T-cell (primary cell): ENCODE measurements around the gene MAP2K4. TPM values are rescaled to one million over a fixed set of nuclear protein-coding genes. Genes with fewer than 3 reads are reported as not detected.

Experiments
- ATAC-seq, 4 experiments: fragments of 200-7000 bp in 3 of 4; fragments of 150-1000 bp in 1 of 4; cut with Tn5 transposase; replicated peaks in 1 of 4; 1 replicate in 3 of 4; 2 replicates in 1 of 4; pipeline ENCODE4 v1.10.0; 2021; ENCODE audit warnings: moderate library complexity in 3 of 4, mild to moderate bottlenecking in 2 of 4, moderate number of reproducible peaks in 1 of 4
- CTCF ChIA-PET, 2 donors: fragments of 300-600 bp; sonication (Branson Sonifier 250); formaldehyde crosslinking; loops; one replicate each; lab custom pipeline; 2022; ENCODE audit warnings: antibody characterized with exemption in 2 of 2; lab: Charles Lee
- POLR2A ChIA-PET, 2 donors: fragments of 300-600 bp; sonication (Branson Sonifier 250); formaldehyde crosslinking; loops; one replicate each; lab custom pipeline; 2022; ENCODE audit warnings: antibody characterized with exemption in 2 of 2; lab: Charles Lee
- DNase-seq, 35 experiments: peaks; one replicate each; pipeline versions ENCODE4 v3.0.0 to v3.0.0-alpha.2; 2013 to 2023
- H3K27ac ChIP-seq: one replicate; pipeline ENCODE4 v1.5.1; 2013; ENCODE audit warnings: low read length
- H3K27me3 ChIP-seq, 2 experiments: replicated peaks in 1 of 2; 1 replicate in 1 of 2; 2 replicates in 1 of 2; pipeline versions ENCODE4 v1.6.1 to v1.7.0; 2013; ENCODE audit warnings: low read length in 1 of 2, mixed read lengths in 1 of 2; ENCODE audit not compliant: control insufficient read depth in 2 of 2, insufficient read depth in 2 of 2; ENCODE audit errors: extremely low read depth in 1 of 2
- H3K36me3 ChIP-seq, 2 donors: 1 replicate in 1 of 2; 2 replicates in 1 of 2; pipeline versions ENCODE4 v1.6.1 to v1.7.0; 2013; ENCODE audit warnings: low read length in 1 of 2; ENCODE audit not compliant: control insufficient read depth in 2 of 2, insufficient read depth in 1 of 2; ENCODE audit errors: extremely low read depth in 1 of 2
- H3K4me1 ChIP-seq, 2 experiments: 1 replicate in 1 of 2; 2 replicates in 1 of 2; pipeline versions ENCODE4 v1.6.1 to v1.7.0; 2013; ENCODE audit warnings: low read length in 2 of 2, mixed read lengths in 1 of 2; ENCODE audit not compliant: insufficient read depth in 2 of 2, control insufficient read depth in 1 of 2; ENCODE audit errors: extremely low read depth in 1 of 2
- H3K4me3 ChIP-seq, 2 donors: 1 replicate in 1 of 2; 2 replicates in 1 of 2; pipeline versions ENCODE4 v1.5.1 to v1.7.0; 2013; ENCODE audit warnings: mild to moderate bottlenecking in 2 of 2, low read length in 1 of 2, moderate library complexity in 1 of 2; ENCODE audit not compliant: control insufficient read depth in 1 of 2; ENCODE audit errors: extremely low read depth in 1 of 2
- H3K9me3 ChIP-seq: 2 replicates; pipeline ENCODE4 v1.7.0; 2013
- H3K27ac Mint-ChIP-seq, 2 donors: one replicate each; pipeline ENCODE4 v1.8.0; 2020 to 2021; ENCODE audit warnings: mild to moderate bottlenecking in 2 of 2, mixed read lengths in 2 of 2
- H3K27me3 Mint-ChIP-seq, 2 donors: one replicate each; pipeline ENCODE4 v1.8.0; 2021 to 2022; ENCODE audit warnings: mixed read lengths in 2 of 2
- H3K36me3 Mint-ChIP-seq: one replicate; pipeline ENCODE4 v1.8.0; 2021; ENCODE audit warnings: mixed read lengths
- H3K4me1 Mint-ChIP-seq, 3 donors: one replicate each; pipeline ENCODE4 v1.8.0; 2020 to 2022; ENCODE audit warnings: mixed read lengths in 3 of 3, mild to moderate bottlenecking in 1 of 3
- H3K4me3 Mint-ChIP-seq, 3 donors: one replicate each; pipeline ENCODE4 v1.8.0; 2020 to 2022; ENCODE audit warnings: mild to moderate bottlenecking in 3 of 3, mixed read lengths in 3 of 3, moderate library complexity in 3 of 3
- H3K9me3 Mint-ChIP-seq, 3 donors: one replicate each; pipeline ENCODE4 v1.8.0; 2020 to 2022; ENCODE audit warnings: mixed read lengths in 3 of 3
- WGBS: methylation state at CpG from one replicate; pipeline ENCODE4 v1.1.5; 2013; ENCODE audit warnings: missing lambda C conversion rate; ENCODE audit not compliant: insufficient coverage; 5-methylcytosine and 5-hydroxymethylcytosine counted together
- total RNA-seq, 35 experiments: library from RNA in 6 of 35; stranded (reverse) in 6 of 35; fragments of 120-200 nt in 1 of 35; gene quantifications; one replicate each; pipeline versions ENCODE4 v1.2.1 to v1.2.4 and lab custom pipeline; 2013 to 2026

The MAP2K4 gene
- total RNA-seq, 5 donors from 2014 or later (not counting 1 experiment from before 2014, with no cell fraction given), result 29.4 to 34.6 (median 33.6) TPM

DNA sequence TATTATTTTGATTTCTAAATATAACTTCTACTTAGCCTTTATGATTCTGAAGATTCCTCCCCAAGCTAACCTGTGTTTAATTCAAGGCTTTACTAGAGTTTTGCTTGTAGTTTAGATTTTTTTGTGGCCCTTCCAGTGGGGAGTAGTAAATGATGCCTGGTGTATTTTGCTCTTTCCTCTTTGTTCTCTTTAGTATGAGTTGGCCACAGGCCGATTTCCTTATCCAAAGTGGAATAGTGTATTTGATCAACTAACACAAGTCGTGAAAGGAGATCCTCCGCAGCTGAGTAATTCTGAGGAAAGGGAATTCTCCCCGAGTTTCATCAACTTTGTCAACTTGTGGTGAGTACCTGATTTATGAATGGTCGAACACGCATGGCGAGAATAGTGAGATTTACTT lies 108.3 kb downstream of the MAP2K4 start:
- H3K9me3 Mint-ChIP-seq, result peaks cover 0 to 4% (median 2%) of the 10 kb centered on the region in 3 donors
- no CpG with 5 or more reads among the region's 7 CpGs for WGBS
- Histone ChIP-seq H3K9me3 (no peaks in the 10 kb centered on the region), H3K27me3 (no peaks in the 10 kb centered on the region), H3K36me3 (peaks cover 2 to 61% of the 10 kb centered on the region in 2 donors), H3K4me3 (no peak overlapping the region), H3K4me1 (no peaks in the 10 kb centered on the region), H3K27ac (no peak overlapping the region)
- DNase-seq (no peak), ATAC-seq (no peak)
- H3K27me3 Mint-ChIP-seq, result no peaks in the 10 kb centered on the region
- ChIA-PET POLR2A (no interaction called here), CTCF (no interaction called here)
- H3K36me3 Mint-ChIP-seq, result peaks cover 91% of the 10 kb centered on the region
- H3K27ac Mint-ChIP-seq, result no peak overlapping the region
- H3K4me1 Mint-ChIP-seq, result no peaks in the 10 kb centered on the region
- no peak overlapping the region for H3K4me3 Mint-ChIP-seq

- H3K36me3 ChIP-seq, result peaks cover under 1 to 39% of the 10 kb centered on the region in 2 donors
- 100% methylated on average over 3 of the region's 6 CpGs for WGBS
- no peak overlapping the region for H3K4me3 ChIP-seq
- no peak overlapping the region for H3K27ac Mint-ChIP-seq
- no peaks in the 10 kb centered on the region for H3K27me3 Mint-ChIP-seq
- POLR2A ChIA-PET, result no interaction called here
- no peaks in the 10 kb centered on the region for H3K4me1 Mint-ChIP-seq
- peaks cover 84% of the 10 kb centered on the region for H3K36me3 Mint-ChIP-seq
- H3K27me3 ChIP-seq, result no peaks in the 10 kb centered on the region
- ATAC-seq (no peak), DNase-seq (no peak)
- no peaks in the 10 kb centered on the region for H3K4me1 ChIP-seq
- CTCF ChIA-PET, result no interaction called here
- H3K4me3 Mint-ChIP-seq, result no peak overlapping the region
- H3K9me3 ChIP-seq, result peaks cover 2% of the 10 kb centered on the region
- no peak overlapping the region for H3K27ac ChIP-seq
- H3K9me3 Mint-ChIP-seq, result peaks cover 7 to 13% (median 8%) of the 10 kb centered on the region in 3 donors
Observed at GRCh38 chr17:12133183-12133582, 112.5 kb downstream of the MAP2K4 start.

DNA sequence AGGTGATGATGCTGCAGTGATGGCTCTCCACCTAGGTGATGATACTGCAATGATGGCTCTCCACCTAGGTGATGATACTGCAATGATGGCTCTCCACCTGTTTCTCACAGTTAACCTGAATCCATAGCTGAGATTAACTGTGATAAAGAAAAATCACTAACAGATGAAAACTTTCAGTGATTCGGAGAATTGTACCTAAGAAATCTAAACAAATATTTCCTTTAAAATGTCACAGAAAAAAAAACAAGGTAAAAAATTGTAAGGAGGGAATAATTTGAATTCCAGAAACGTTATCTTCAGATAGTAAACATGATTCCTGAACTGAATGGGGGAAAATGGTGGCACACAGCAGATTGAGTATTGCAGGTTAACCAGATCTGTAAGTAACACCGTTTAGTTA lies 113.4 kb downstream of the MAP2K4 start:
- peaks cover 4 to 36% of the 10 kb centered on the region in 2 donors for H3K36me3 ChIP-seq

DNA sequence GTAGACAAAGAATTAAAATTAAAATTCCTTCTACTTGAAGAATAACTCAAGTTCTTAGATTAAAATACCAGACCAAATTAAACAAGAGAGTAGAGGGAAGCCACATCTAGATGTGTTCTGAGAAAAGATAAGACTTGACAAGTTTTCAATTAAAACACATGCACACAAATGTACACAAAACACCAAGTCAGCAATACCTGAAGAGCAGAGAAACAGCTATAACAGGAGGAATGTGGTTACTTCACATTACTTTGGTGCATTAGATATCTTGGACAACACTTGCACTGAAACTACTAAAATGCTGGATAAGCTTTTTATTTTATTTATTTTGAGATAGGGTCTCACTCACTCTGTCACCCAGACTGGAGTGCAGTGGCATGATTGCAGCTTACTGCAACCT lies 113.9 kb downstream of the MAP2K4 start:
- POLR2A ChIA-PET, result no interaction called here
- CTCF ChIA-PET, result no interaction called here

More for the DNA sequence above, 113.4 kb downstream of the MAP2K4 start:
- H3K9me3 ChIP-seq, result peaks cover 2% of the 10 kb centered on the region
- H3K4me3 Mint-ChIP-seq, result no peak overlapping the region
- ATAC-seq (no peak), DNase-seq (no peak)
- WGBS, result 100% methylated on average over 1 of the region's 3 CpGs
- no peak overlapping the region for H3K27ac Mint-ChIP-seq
- H3K9me3 Mint-ChIP-seq, result peaks cover 7 to 13% (median 8%) of the 10 kb centered on the region in 3 donors
- H3K27me3 Mint-ChIP-seq, result no peaks in the 10 kb centered on the region
- ChIA-PET POLR2A (no interaction called here), CTCF (no interaction called here)
- H3K27me3 ChIP-seq, result no peaks in the 10 kb centered on the region
- no peaks in the 10 kb centered on the region for H3K4me1 Mint-ChIP-seq
- no peak overlapping the region for H3K27ac ChIP-seq
- H3K4me3 ChIP-seq, result no peak overlapping the region
- H3K36me3 Mint-ChIP-seq, result peaks cover 84% of the 10 kb centered on the region
- H3K4me1 ChIP-seq, result no peaks in the 10 kb centered on the region

DNA sequence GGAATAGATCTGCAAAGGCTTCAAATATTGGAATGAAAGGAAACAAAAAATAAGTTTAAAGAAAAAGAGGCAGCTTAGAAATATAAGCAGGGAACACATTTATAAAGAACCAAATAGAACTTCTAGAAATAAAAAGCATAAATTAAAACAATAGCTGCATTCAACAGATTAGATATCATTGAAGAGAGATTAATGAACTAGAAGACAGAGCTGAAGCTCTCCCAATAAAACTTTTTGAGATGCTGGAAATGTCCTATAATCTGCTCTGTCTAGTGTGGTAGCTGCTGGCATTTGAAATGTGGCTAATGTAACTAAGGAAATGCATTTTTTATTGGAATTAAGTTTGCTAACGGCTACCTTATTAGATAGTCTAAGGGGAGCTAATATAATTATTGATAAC lies 115.6 kb downstream of the MAP2K4 start:
- no peak overlapping the region for H3K27ac ChIP-seq
- CTCF ChIA-PET, result interaction anchor here in 1 of 2 donors (0.8 kb wide), 1 partner anchor 16 kb away, joined by 3 read pairs; no protein-coding TSS in a partner anchor
- POLR2A ChIA-PET, result no interaction called here
- Mint-ChIP-seq H3K36me3 (peaks cover 82% of the 10 kb centered on the region), H3K9me3 (peaks cover 7 to 13% (median 8%) of the 10 kb centered on the region in 3 donors), H3K27me3 (no peaks in the 10 kb centered on the region), H3K4me1 (no peaks in the 10 kb centered on the region), H3K4me3 (no peak overlapping the region), H3K27ac (no peak overlapping the region)
- peaks cover 2% of the 10 kb centered on the region for H3K9me3 ChIP-seq
- H3K36me3 ChIP-seq, result peaks cover 7 to 37% of the 10 kb centered on the region in 2 donors
- WGBS, result no CpG with 5 or more reads among the region's 1 CpG
- H3K27me3 ChIP-seq, result no peaks in the 10 kb centered on the region
- ATAC-seq, result no peak
- no peak for DNase-seq
- no peak overlapping the region for H3K4me3 ChIP-seq
- no peaks in the 10 kb centered on the region for H3K4me1 ChIP-seq

More for the DNA sequence above, 113.9 kb downstream of the MAP2K4 start:
- Histone ChIP-seq H3K36me3 (peaks cover 4 to 32% of the 10 kb centered on the region in 2 donors), H3K4me1 (no peaks in the 10 kb centered on the region), H3K9me3 (peaks cover 2% of the 10 kb centered on the region), H3K4me3 (no peak overlapping the region), H3K27me3 (no peaks in the 10 kb centered on the region), H3K27ac (no peak overlapping the region)
- Mint-ChIP-seq H3K27me3 (no peaks in the 10 kb centered on the region), H3K27ac (no peak overlapping the region), H3K36me3 (peaks cover 81% of the 10 kb centered on the region), H3K4me3 (no peak overlapping the region), H3K4me1 (no peaks in the 10 kb centered on the region), H3K9me3 (peaks cover 7 to 13% (median 8%) of the 10 kb centered on the region in 3 donors)
- DNase-seq (no peak), ATAC-seq (no peak)

DNA sequence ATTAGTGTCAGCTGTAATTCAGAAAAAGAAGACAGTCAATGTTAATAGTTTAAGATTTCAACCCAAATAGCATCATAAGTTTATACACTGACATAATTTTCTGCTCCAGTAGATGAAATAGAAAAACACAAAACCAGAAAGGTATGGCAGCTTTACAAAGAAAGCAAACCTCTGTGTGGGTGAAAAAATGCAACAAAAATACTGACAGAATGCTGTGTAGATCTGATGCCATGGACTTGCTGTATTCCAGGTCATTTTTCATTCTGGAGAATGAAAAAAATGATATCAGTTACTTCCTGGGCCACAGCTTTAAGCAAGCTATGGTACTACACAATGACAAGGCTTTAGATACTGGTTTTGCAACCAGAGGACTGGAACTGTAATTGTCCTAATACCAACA lies 116.0 kb downstream of the MAP2K4 start:
- CTCF ChIA-PET, result interaction anchor here in 1 of 2 donors (0.8 kb wide), 1 partner anchor 17 kb away, joined by 3 read pairs; no protein-coding TSS in a partner anchor
- no peaks in the 10 kb centered on the region for H3K27me3 Mint-ChIP-seq

DNA sequence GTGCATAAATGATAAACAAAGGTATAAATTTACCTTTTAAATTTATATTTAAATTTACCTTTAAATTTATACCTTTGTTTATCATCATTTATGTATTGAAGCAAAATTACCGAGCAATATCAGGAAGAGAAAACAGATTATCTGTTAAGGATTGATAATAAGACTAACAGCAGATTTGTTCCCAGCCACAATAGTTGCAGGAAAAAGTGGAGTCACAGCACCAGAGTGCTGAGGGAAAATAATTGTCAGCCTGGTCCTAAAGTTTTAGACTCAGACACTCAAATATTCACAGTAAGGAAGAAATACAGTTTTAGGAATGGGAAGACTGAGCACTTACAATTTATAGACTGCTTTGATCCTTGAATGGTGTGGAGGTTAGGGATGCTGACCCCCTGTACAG lies 117.2 kb downstream of the MAP2K4 start:
- H3K9me3 ChIP-seq, result peaks cover 2% of the 10 kb centered on the region
- no peaks in the 10 kb centered on the region for H3K27me3 ChIP-seq
- H3K36me3 ChIP-seq, result peaks cover 7 to 40% of the 10 kb centered on the region in 2 donors
- no CpG with 5 or more reads among the region's 1 CpG for WGBS
- H3K27ac ChIP-seq, result no peak overlapping the region
- DNase-seq (no peak), ATAC-seq (no peak)
- no peak overlapping the region for H3K4me3 ChIP-seq
- CTCF ChIA-PET, result no interaction called here
- peaks cover 82% of the 10 kb centered on the region for H3K36me3 Mint-ChIP-seq
- no peaks in the 10 kb centered on the region for H3K4me1 Mint-ChIP-seq
- H3K9me3 Mint-ChIP-seq, result peaks cover 7 to 13% (median 8%) of the 10 kb centered on the region in 3 donors
- no peak overlapping the region for H3K27ac Mint-ChIP-seq
- POLR2A ChIA-PET, result no interaction called here
- H3K4me1 ChIP-seq, result no peaks in the 10 kb centered on the region
- H3K27me3 Mint-ChIP-seq, result no peaks in the 10 kb centered on the region
- H3K4me3 Mint-ChIP-seq, result no peak overlapping the region

More for the DNA sequence above, 116.0 kb downstream of the MAP2K4 start:
- DNase-seq, result no peak
- peaks cover 2% of the 10 kb centered on the region for H3K9me3 ChIP-seq
- Mint-ChIP-seq H3K4me3 (no peak overlapping the region), H3K36me3 (peaks cover 82% of the 10 kb centered on the region), H3K4me1 (no peaks in the 10 kb centered on the region), H3K9me3 (peaks cover 7 to 13% (median 8%) of the 10 kb centered on the region in 3 donors), H3K27ac (no peak overlapping the region)
- peaks cover 7 to 37% of the 10 kb centered on the region in 2 donors for H3K36me3 ChIP-seq
- ATAC-seq, result no peak
- no peaks in the 10 kb centered on the region for H3K4me1 ChIP-seq
- no peak overlapping the region for H3K27ac ChIP-seq
- POLR2A ChIA-PET, result no interaction called here
- H3K4me3 ChIP-seq, result no peak overlapping the region
- no peaks in the 10 kb centered on the region for H3K27me3 ChIP-seq
